Measurements from ENCODE around the gene SCAMP5. TPM values are rescaled to one million over a fixed set of nuclear protein-coding genes. Genes with fewer than 3 reads are reported as not detected.

Gene SCAMP5
- total and polyA plus RNA-seq, 2 of the 4 experiments (the other 2 are of a cell fraction): 0.36 to 1.6 TPM

GRCh38 chr15:75069301-75069925, 74.0 kb downstream of the SCAMP5 start:
- H3K4ac ChIP-seq (ENCODE audit: low read depth, low read length): no peak overlapping the region
- no peak overlapping the region for H3K23ac ChIP-seq (ENCODE audit: low read depth, low read length)
- no peak overlapping the region for H2AK5ac ChIP-seq (ENCODE audit: low read depth, low read length)
- no peak overlapping the region for H3K9ac ChIP-seq (ENCODE audit: low read depth, low read length)
- H3K27me3 ChIP-seq (ENCODE audit: control insufficient read depth, insufficient read depth, low read length): peaks cover 17% of the 10 kb centered on the region
- no peak overlapping the region for H3K4me3 ChIP-seq (ENCODE audit: insufficient read depth, low read depth, low read length)
- no peak overlapping the region for H3K14ac ChIP-seq (replicated peaks; ENCODE audit: low read depth, low read length)
- no peak overlapping the region for H3K4me2 ChIP-seq (ENCODE audit: low read depth, low read length)
- H3K56ac ChIP-seq (ENCODE audit: extremely low read depth, insufficient read depth, low read length): no peak overlapping the region
- no peak overlapping the region for H2BK15ac ChIP-seq (ENCODE audit: low read depth, low read length)
- no peak overlapping the region for H2BK120ac ChIP-seq (ENCODE audit: low read depth, low read length)
- no TSS peak for BruUV-seq (replicated peaks)
- no peak overlapping the region for H2AK9ac ChIP-seq (replicated peaks; ENCODE audit: low read depth, low read length, poor library complexity)
- H3K9me1 ChIP-seq (ENCODE audit: insufficient read depth, low read length): no peaks in the 10 kb centered on the region
- H2AFZ ChIP-seq (replicated peaks; ENCODE audit: low read length, poor library complexity): no peak overlapping the region
- H4K91ac ChIP-seq (ENCODE audit: insufficient read depth, low read depth, low read length): no peak overlapping the region
- dilution Hi-C loops (cut with HindIII; ENCODE audit: low sequenced_read_pairs, unreplicated experiment) (no loop called here), intact Hi-C loops (cut with micrococcal nuclease) (no loop called here), in situ Hi-C loops (cut with MboI; ENCODE audit: low sequenced_read_pairs) (no loop called here)
- TF ChIP-seq MXI1 (IDR thresholded peaks at IDR 0.05; ENCODE audit: borderline replicate concordance, low read depth, low read length) (no peak), RCOR1 (IDR thresholded peaks at IDR 0.05; ENCODE audit: insufficient replicate concordance, low read length) (no peak), BHLHE40 (IDR thresholded peaks at IDR 0.05; ENCODE audit: low read depth, low read length) (no peak), MAZ (IDR thresholded peaks at IDR 0.05; ENCODE audit: borderline replicate concordance, low read depth, low read length) (no peak), FOS (IDR thresholded peaks at IDR 0.05; ENCODE audit: low read depth, low read length) (no peak), NFE2L2 (IDR thresholded peaks at IDR 0.05; ENCODE audit: low read depth, low read length) (no peak), RAD21 (IDR thresholded peaks at IDR 0.05; ENCODE audit: low read length) (no peak), SMC3 (IDR thresholded peaks at IDR 0.05; ENCODE audit: low read depth, low read length) (no peak), CEBPB (IDR thresholded peaks at IDR 0.05; ENCODE audit: low read depth, low read length) (no peak), POLR2A (IDR thresholded peaks at IDR 0.05; ENCODE audit: low read depth, low read length) (no peak), ELK1 (IDR thresholded peaks at IDR 0.05; ENCODE audit: borderline replicate concordance, low read depth, low read length) (no peak), CHD1 (IDR thresholded peaks at IDR 0.05; ENCODE audit: low read depth, low read length) (no peak), RFX5 (IDR thresholded peaks at IDR 0.05; ENCODE audit: low read depth, low read length) (no peak), MAFK (IDR thresholded peaks at IDR 0.05; ENCODE audit: low read depth, low read length) (no peak)
- TF ChIP-seq, protein P1, sequence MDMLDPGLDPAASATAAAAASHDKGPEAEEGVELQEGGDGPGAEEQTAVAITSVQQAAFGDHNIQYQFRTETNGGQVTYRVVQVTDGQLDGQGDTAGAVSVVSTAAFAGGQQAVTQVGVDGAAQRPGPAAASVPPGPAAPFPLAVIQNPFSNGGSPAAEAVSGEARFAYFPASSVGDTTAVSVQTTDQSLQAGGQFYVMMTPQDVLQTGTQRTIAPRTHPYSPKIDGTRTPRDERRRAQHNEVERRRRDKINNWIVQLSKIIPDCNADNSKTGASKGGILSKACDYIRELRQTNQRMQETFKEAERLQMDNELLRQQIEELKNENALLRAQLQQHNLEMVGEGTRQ (IDR thresholded peaks at IDR 0.05; ENCODE audit: low read depth, low read length): no peak
- TF ChIP-seq, protein P2, sequence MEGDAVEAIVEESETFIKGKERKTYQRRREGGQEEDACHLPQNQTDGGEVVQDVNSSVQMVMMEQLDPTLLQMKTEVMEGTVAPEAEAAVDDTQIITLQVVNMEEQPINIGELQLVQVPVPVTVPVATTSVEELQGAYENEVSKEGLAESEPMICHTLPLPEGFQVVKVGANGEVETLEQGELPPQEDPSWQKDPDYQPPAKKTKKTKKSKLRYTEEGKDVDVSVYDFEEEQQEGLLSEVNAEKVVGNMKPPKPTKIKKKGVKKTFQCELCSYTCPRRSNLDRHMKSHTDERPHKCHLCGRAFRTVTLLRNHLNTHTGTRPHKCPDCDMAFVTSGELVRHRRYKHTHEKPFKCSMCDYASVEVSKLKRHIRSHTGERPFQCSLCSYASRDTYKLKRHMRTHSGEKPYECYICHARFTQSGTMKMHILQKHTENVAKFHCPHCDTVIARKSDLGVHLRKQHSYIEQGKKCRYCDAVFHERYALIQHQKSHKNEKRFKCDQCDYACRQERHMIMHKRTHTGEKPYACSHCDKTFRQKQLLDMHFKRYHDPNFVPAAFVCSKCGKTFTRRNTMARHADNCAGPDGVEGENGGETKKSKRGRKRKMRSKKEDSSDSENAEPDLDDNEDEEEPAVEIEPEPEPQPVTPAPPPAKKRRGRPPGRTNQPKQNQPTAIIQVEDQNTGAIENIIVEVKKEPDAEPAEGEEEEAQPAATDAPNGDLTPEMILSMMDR (conservative IDR thresholded peaks at IDR 0.05; ENCODE audit: low read depth, low read length): no peak
- H3K9me3 ChIP-seq (ENCODE audit: control insufficient read depth, insufficient read depth, low read length): 0 out of 2 replicates have a peak, but pooled peaks cover 2% of the 10 kb centered on the region
- H2BK20ac ChIP-seq (ENCODE audit: low read depth, low read length): no peak overlapping the region
- no peak overlapping the region for H2BK5ac ChIP-seq (ENCODE audit: low read depth, low read length, poor library complexity, severe bottlenecking)
- 0 out of 2 replicates have a peak, but pooled peaks cover 3% of the 10 kb centered on the region for H4K20me1 ChIP-seq (ENCODE audit: insufficient read depth, low read length)
- no peak overlapping the region for H4K8ac ChIP-seq (ENCODE audit: low read depth in 2 of 2, low read length in 2 of 2)
- ChIA-PET POLR2A (ENCODE audit: unreplicated experiment) (no interaction called here), CTCF (no interaction called here)
- H3K27ac ChIP-seq (ENCODE audit: insufficient read depth, low read length): no peak overlapping the region
- DNase-seq: no peak
- no peaks in the 10 kb centered on the region for H3K79me1 ChIP-seq (ENCODE audit: low read depth in 1 of 2, low read length in 2 of 2)
- no peaks in the 10 kb centered on the region for H3K4me1 ChIP-seq (ENCODE audit: control insufficient read depth, insufficient read depth, low read length)
- H3K18ac ChIP-seq (ENCODE audit: low read depth, low read length): no peak overlapping the region
- ATAC-seq (ENCODE audit: low read depth): no peak
- WGBS, 2 experiments (ENCODE audit: extremely low coverage in 2 of 2, insufficient read length in 1 of 2): 10% methylated on average over 2 of the region's 8 CpGs; no CpG with 5 or more reads in 1 of the 2 experiments
- H3K36me3 ChIP-seq (ENCODE audit: control insufficient read depth, insufficient read depth, low read length): no peaks in the 10 kb centered on the region
- no peak overlapping the region for H4K5ac ChIP-seq (ENCODE audit: low read depth, low read length)
